Activated CD4-positive, alpha-beta T cell treated with anti-CD3 and anti-CD28 coated beads, Interleukin-10, Interleukin-2, amounts not matched to agents 100 ng/mL and 50 ng/mL, durations not matched to agents 16 hours and 8 hours (primary cell): Measurements from ENCODE around the gene AP2A2.

ENCODE experiments used
- DNase-seq: peaks from one replicate; pipeline ENCODE4 v3.0.0-alpha.2; 2020

Gene AP2A2

GRCh38 chr11:925496-926301 lies at the start of gene AP2A2:
Gene AP2A2 (plus strand): TSS chr11:925870. CDS start chr11:926022, 152 bp downstream.
- DNase-seq = peak; percentile 93

GRCh38 chr11:876545-876944 lies 49.1 kb upstream of the AP2A2 start:
- DNase-seq = no peak

- DNase-seq = peak; percentile 40
These were observed 48.1 kb upstream of the AP2A2 start for GRCh38 chr11:877565-877964.

GRCh38 chr11:880447-880846 lies 45.2 kb upstream of the AP2A2 start:
- no peak for DNase-seq

- no peak for DNase-seq
These were observed 43.1 kb upstream of the AP2A2 start for GRCh38 chr11:882596-882995.

- no peak for DNase-seq
These were observed 42.1 kb upstream of the AP2A2 start for GRCh38 chr11:883527-883926.

- no peak for DNase-seq
These were observed 41.0 kb upstream of the AP2A2 start for GRCh38 chr11:884578-885070.

- no peak for DNase-seq
These were observed 39.1 kb upstream of the AP2A2 start for GRCh38 chr11:886568-886967.

- no peak for DNase-seq
These were observed 38.1 kb upstream of the AP2A2 start for GRCh38 chr11:887589-887988.

GRCh38 chr11:888310-889212 lies 37.1 kb upstream of the AP2A2 start:
- DNase-seq = no peak

GRCh38 chr11:889257-889656 lies 36.4 kb upstream of the AP2A2 start:
- no peak for DNase-seq

GRCh38 chr11:889687-890475 lies 35.8 kb upstream of the AP2A2 start:
- no peak for DNase-seq

- no peak for DNase-seq
These were observed 34.7 kb upstream of the AP2A2 start for GRCh38 chr11:890794-891540.

- no peak for DNase-seq
These were observed 32.5 kb upstream of the AP2A2 start for GRCh38 chr11:893008-893654.

- DNase-seq = no peak
These were observed 31.0 kb upstream of the AP2A2 start for GRCh38 chr11:894575-895201.

GRCh38 chr11:895331-896110 lies 30.1 kb upstream of the AP2A2 start:
- no peak for DNase-seq

GRCh38 chr11:897253-898142 lies 28.2 kb upstream of the AP2A2 start:
- no peak for DNase-seq

GRCh38 chr11:898143-898511 lies 27.5 kb upstream of the AP2A2 start:
- no peak for DNase-seq

GRCh38 chr11:898540-899190 lies 27.0 kb upstream of the AP2A2 start:
- DNase-seq = no peak
